Hepatocyte (in vitro differentiated cells): Measurements from ENCODE around the gene CD40. TPM values are rescaled to one million over a fixed set of nuclear protein-coding genes. Genes with fewer than 3 reads are reported as not detected.

Experiments
- DNase-seq: peaks from one replicate; pipeline ENCODE4 v3.0.0-alpha.2; 2016; ENCODE audit warnings: low spot score
- H2AFZ ChIP-seq: fragments of 200-600 bp; sonication (generic); 2 replicates; pipeline ENCODE4 v1.6.0; 2016; ENCODE audit warnings: antibody characterized with exemption, mild to moderate bottlenecking
- H3K27ac ChIP-seq: fragments of 200-600 bp; sonication (generic); 2 replicates; pipeline ENCODE4 v1.5.1; 2016; ENCODE audit warnings: mild to moderate bottlenecking
- H3K27me3 ChIP-seq: fragments of 200-600 bp; sonication (generic); 2 replicates; pipeline ENCODE4 v1.6.1; 2016
- H3K36me3 ChIP-seq: fragments of 200-600 bp; sonication (generic); replicated peaks from 2 replicates; pipeline ENCODE4 v1.5.1; 2016; ENCODE audit warnings: low read depth; ENCODE audit not compliant: insufficient read depth
- H3K4me1 ChIP-seq: fragments of 200-600 bp; sonication (generic); 2 replicates; pipeline ENCODE4 v1.5.1; 2016; ENCODE audit warnings: mild to moderate bottlenecking, moderate library complexity; ENCODE audit not compliant: insufficient read depth
- H3K4me2 ChIP-seq: fragments of 200-600 bp; sonication (generic); 2 replicates; pipeline ENCODE4 v1.6.0; 2016
- H3K4me3 ChIP-seq: fragments of 200-600 bp; sonication (generic); 2 replicates; pipeline ENCODE4 v1.5.1; 2016; ENCODE audit warnings: mild to moderate bottlenecking
- H3K79me2 ChIP-seq: fragments of 200-600 bp; sonication (generic); 2 replicates; pipeline ENCODE4 v1.6.0; 2017; ENCODE audit warnings: mild to moderate bottlenecking
- H3K9me2 ChIP-seq: fragments of 200-600 bp; sonication (generic); replicated peaks from 2 replicates; pipeline ENCODE4 v1.6.0; 2017; ENCODE audit warnings: mild to moderate bottlenecking; ENCODE audit not compliant: insufficient read depth
- H3K9me3 ChIP-seq: fragments of 200-600 bp; sonication (generic); 2 replicates; pipeline ENCODE4 v1.5.1; 2016; ENCODE audit warnings: low read depth, mild to moderate bottlenecking
- H4K20me1 ChIP-seq: fragments of 200-600 bp; sonication (generic); 2 replicates; pipeline ENCODE4 v1.6.0; 2016; ENCODE audit warnings: mild to moderate bottlenecking; ENCODE audit not compliant: insufficient read depth, poor library complexity, severe bottlenecking
- CTCF ChIP-seq: fragments of 200-600 bp; sonication (generic); IDR thresholded peaks from 2 replicates; pipeline ENCODE4 v1.5.1; 2016; ENCODE audit warnings: antibody characterized with exemption, mild to moderate bottlenecking; ENCODE audit not compliant: poor library complexity
- EZH2 ChIP-seq: fragments of 200-600 bp; sonication (generic); IDR thresholded peaks from 2 replicates; pipeline ENCODE4 v1.6.1; 2016; ENCODE audit warnings: antibody characterized with exemption, mild to moderate bottlenecking, borderline replicate concordance
- EZH2phosphoT487 ChIP-seq: fragments of 200-600 bp; sonication (generic); IDR thresholded peaks from one replicate; pipeline ENCODE4 v1.6.1; 2018; ENCODE audit warnings: antibody characterized with exemption, mild to moderate bottlenecking, low read depth, moderate library complexity; ENCODE audit not compliant: unreplicated experiment, severe bottlenecking
- WGBS: methylation state at CpG from one replicate; pipeline ENCODE4 v1.1.6; 2016; ENCODE audit warnings: low lambda C conversion rate; ENCODE audit errors: missing lambda C conversion rate; 5-methylcytosine and 5-hydroxymethylcytosine counted together
- polyA plus RNA-seq: library from polyadenylated mRNA; unstranded; fragments of >200 nt; fragmentation: Nextera tagmentation; extraction: Ambion mirVana; gene quantifications from 2 replicates; pipeline ENCODE4 v1.2.1, GENCODE V29; 2016
- total RNA-seq: library from RNA; depleted of rRNA; stranded (reverse); fragments of >200 nt; gene quantifications from 2 replicates; pipeline ENCODE4 v1.2.3, GENCODE V29; 2014

CD40 gene
- total and polyA plus RNA-seq, 2 experiments from 2014 or later, result 3.2 to 8.0 TPM

DNA sequence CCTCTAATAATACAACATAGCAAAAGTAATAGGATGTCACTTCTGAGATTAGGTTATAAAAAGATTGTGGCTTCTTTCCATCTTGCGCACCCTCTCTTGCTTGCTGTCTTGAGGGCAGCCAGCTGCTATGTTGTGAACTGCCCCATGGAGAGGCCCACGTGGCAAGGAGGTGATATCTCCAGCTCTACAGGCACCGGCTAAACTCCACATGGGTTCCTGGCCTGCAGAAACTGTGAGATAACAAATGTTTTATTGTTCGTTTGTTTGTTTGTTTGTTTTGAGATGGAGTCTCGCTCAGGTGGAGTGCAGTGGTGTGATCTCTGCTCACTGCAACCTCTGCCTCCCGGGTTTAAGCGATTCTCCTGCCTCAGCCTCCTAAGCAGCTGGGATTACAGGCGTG lies 38.0 kb downstream of the CD40 start:
- H3K79me2 ChIP-seq, result no peaks in the 10 kb centered on the region
- DNase-seq, result no peak
- no peak overlapping the region for H3K27ac ChIP-seq
- H4K20me1 ChIP-seq, result no peaks in the 10 kb centered on the region
- peaks cover 15% of the 10 kb centered on the region for H3K27me3 ChIP-seq
- 48% methylated on average over 8 of the region's 8 CpGs for WGBS
- no peaks in the 10 kb centered on the region for H3K4me1 ChIP-seq
- no peak for TF ChIP-seq CTCF
- no peak for TF ChIP-seq EZH2phosphoT487
- no peak for TF ChIP-seq EZH2
- no peak overlapping the region for H3K4me3 ChIP-seq
- no peaks in the 10 kb centered on the region for H3K9me2 ChIP-seq
- H3K36me3 ChIP-seq, result no peaks in the 10 kb centered on the region
- H3K4me2 ChIP-seq, result no peak overlapping the region
- no peak overlapping the region for H2AFZ ChIP-seq
- no peaks in the 10 kb centered on the region for H3K9me3 ChIP-seq

- Histone ChIP-seq H4K20me1 (no peaks in the 10 kb centered on the region), H3K4me1 (no peaks in the 10 kb centered on the region)
- WGBS, result 74% methylated on average over 6 of the region's 6 CpGs
Observed at GRCh38 chr20:46157076-46157592, 39.0 kb downstream of the CD40 start.

GRCh38 chr20:46157625-46158024 lies 39.5 kb downstream of the CD40 start:
- no peaks in the 10 kb centered on the region for H3K36me3 ChIP-seq
- no peaks in the 10 kb centered on the region for H3K79me2 ChIP-seq
- no peaks in the 10 kb centered on the region for H3K4me1 ChIP-seq
- H3K27ac ChIP-seq, result no peak overlapping the region
- no peak overlapping the region for H3K4me3 ChIP-seq
- 76% methylated on average over 7 of the region's 7 CpGs for WGBS
- TF ChIP-seq EZH2phosphoT487 (no peak), CTCF (no peak), EZH2 (no peak)
- no peak overlapping the region for H2AFZ ChIP-seq
- no peak for DNase-seq
- H4K20me1 ChIP-seq, result no peaks in the 10 kb centered on the region
- H3K9me2 ChIP-seq, result no peaks in the 10 kb centered on the region
- no peaks in the 10 kb centered on the region for H3K9me3 ChIP-seq
- H3K4me2 ChIP-seq, result no peak overlapping the region
- peaks cover 27% of the 10 kb centered on the region for H3K27me3 ChIP-seq

More at GRCh38 chr20:46157076-46157592, 39.0 kb downstream of the CD40 start:
- no peak overlapping the region for H2AFZ ChIP-seq
- no peak overlapping the region for H3K27ac ChIP-seq
- no peaks in the 10 kb centered on the region for H3K9me3 ChIP-seq
- no peaks in the 10 kb centered on the region for H3K36me3 ChIP-seq
- peaks cover 22% of the 10 kb centered on the region for H3K27me3 ChIP-seq
- H3K4me3 ChIP-seq, result no peak overlapping the region
- TF ChIP-seq CTCF (no peak), EZH2phosphoT487 (no peak), EZH2 (no peak)
- no peaks in the 10 kb centered on the region for H3K9me2 ChIP-seq
- no peaks in the 10 kb centered on the region for H3K79me2 ChIP-seq
- H3K4me2 ChIP-seq, result no peak overlapping the region
- DNase-seq, result no peak

DNA sequence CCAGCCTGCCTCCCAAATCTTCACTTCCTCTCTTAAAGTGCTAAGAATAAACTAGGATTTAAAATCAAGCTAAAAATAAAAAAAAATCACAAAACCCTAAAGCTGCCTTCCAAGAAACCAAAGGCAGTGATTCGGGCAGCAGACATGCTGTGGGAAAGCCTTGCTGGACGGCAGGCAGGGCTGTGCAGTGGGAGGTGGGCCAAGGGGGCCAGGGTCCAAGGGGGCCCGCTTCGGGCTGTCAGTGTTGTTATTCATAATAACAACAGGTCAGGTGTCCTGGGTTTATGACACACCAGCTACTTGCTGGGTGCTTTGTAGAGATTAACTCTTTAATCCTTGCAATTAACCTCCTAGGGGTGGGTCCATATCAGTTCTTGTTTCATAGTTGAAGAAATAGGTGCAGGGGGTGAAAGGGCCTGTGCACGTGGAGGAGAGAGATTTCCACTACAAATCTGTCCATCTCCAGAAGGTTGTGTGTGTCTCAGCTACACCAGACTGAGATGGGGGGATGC lies 40.4 kb downstream of the CD40 start:
- Histone ChIP-seq H3K4me2 (no peak overlapping the region), H3K4me3 (no peak overlapping the region), H3K27ac (no peak overlapping the region), H3K4me1 (no peaks in the 10 kb centered on the region), H3K27me3 (peaks cover 34% of the 10 kb centered on the region), H3K9me3 (no peaks in the 10 kb centered on the region), H2AFZ (no peak overlapping the region), H3K79me2 (no peaks in the 10 kb centered on the region), H3K36me3 (no peaks in the 10 kb centered on the region), H3K9me2 (no peaks in the 10 kb centered on the region), H4K20me1 (no peaks in the 10 kb centered on the region)
- DNase-seq, result no peak
- 42% methylated on average over 5 of the region's 5 CpGs for WGBS
- TF ChIP-seq CTCF (no peak), EZH2 (no peak), EZH2phosphoT487 (no peak)
